GM12891 (cell line): ENCODE results near the gene BABAM2.

Experiments
- PAX5 ChIP-seq: IDR thresholded peaks from 2 replicates; pipeline ENCODE4 v1.6.1; 2011; ENCODE audit warnings: low read length, moderate library complexity, mild to moderate bottlenecking; ENCODE audit not compliant: insufficient read depth, severe bottlenecking
- POLR2AphosphoS5 ChIP-seq: IDR thresholded peaks from 2 replicates; pipeline ENCODE4 v1.6.1; 2011; ENCODE audit warnings: low read depth, low read length, control low read depth
- TAF1 ChIP-seq: IDR thresholded peaks from 2 replicates; pipeline ENCODE4 v1.6.1; 2011; ENCODE audit warnings: low read depth, low read length, control low read depth

DNA sequence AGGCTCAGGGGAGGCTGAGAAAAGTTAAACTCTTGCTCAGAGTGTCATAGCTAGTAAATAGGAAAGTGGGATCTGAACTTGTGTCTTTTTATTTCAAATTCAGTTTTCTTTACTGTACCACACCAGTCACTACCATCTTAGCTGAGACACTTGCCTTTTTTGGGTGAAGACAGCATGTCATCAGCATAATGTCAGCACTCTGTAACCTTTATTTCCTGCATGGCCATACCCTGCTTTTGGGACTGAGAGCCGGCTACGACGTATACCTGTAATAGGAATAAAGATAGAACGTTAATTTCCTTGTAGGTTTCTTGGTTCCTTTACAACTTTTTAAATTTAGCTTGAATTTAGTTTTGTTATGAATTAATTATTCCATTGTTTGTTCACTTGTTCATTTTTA lies 202.8 kb downstream of the BABAM2 start:
- TF ChIP-seq PAX5 (no peak), POLR2AphosphoS5 (no peak), TAF1 (no peak)
